Right lobe of liver (tissue), 6 donors: ENCODE results near the gene RHOJ. TPM values are rescaled to one million over a fixed set of nuclear protein-coding genes. Genes with fewer than 3 reads are reported as not detected.

Experiments used
- ATAC-seq, 4 donors: fragments of 200-7000 bp; cut with Tn5 transposase; one replicate each; pipeline ENCODE4 v1.9.1; 2020; ENCODE audit warnings: mild to moderate bottlenecking in 4 of 4, moderate library complexity in 4 of 4
- DNase-seq, 3 donors: peaks; one replicate each; pipeline ENCODE4 v3.0.0-alpha.2; 2020
- H3K27ac ChIP-seq, 3 donors: fragments of 200-600 bp; one replicate each; pipeline ENCODE4 v1.8.0; 2022
- H3K27me3 ChIP-seq, 2 donors: fragments of 200-600 bp; one replicate each; pipeline ENCODE4 v1.8.0; 2022
- H3K36me3 ChIP-seq, 4 donors: fragments of 200-600 bp; sonication (generic) in 1 of 4; one replicate each; pipeline versions ENCODE4 v1.5.1 to v1.8.0; 2017 to 2022; ENCODE audit warnings: control low read depth in 1 of 4
- H3K4me1 ChIP-seq, 4 donors: fragments of 200-600 bp; sonication (generic) in 1 of 4; one replicate each; pipeline versions ENCODE4 v1.5.1 to v1.8.0; 2017 to 2022; ENCODE audit warnings: control low read depth in 1 of 4
- H3K4me3 ChIP-seq, 3 donors: fragments of 200-600 bp; one replicate each; pipeline ENCODE4 v1.8.0; 2022
- H3K9me3 ChIP-seq, 4 donors: fragments of 200-600 bp; sonication (generic) in 1 of 4; one replicate each; pipeline versions ENCODE4 v1.5.1 to v1.8.0; 2017 to 2022; ENCODE audit warnings: control low read depth in 1 of 4
- POLR2A ChIP-seq: fragments of 450-650 bp; IDR thresholded peaks from one replicate; pipeline ENCODE4 v1.6.1; 2017; ENCODE audit warnings: antibody characterized with exemption, mild to moderate bottlenecking
- WGBS: methylation state at CpG from one replicate; pipeline ENCODE4 v1.1.6; 2018; ENCODE audit warnings: low coverage, low lambda C conversion rate; ENCODE audit not compliant: insufficient coverage; ENCODE audit errors: missing lambda C conversion rate; 5-methylcytosine and 5-hydroxymethylcytosine counted together
- intact Hi-C, 2 donors: fragments of 100-400 bp; cut with DNase I; formaldehyde crosslinking; loops; one replicate each; pipeline versions ENCODE4 v1.11.2 to v1.14.1; 2022
- total RNA-seq, 6 experiments: library from RNA; depleted of rRNA in 2 of 6; stranded (reverse); fragments of >200 nt in 2 of 6; fragmentation: NEBNext Ultra II Directional in 3 of 6; extraction: Animal tissue kit (Norgen Biotek cat#: 25700) in 3 of 6; gene quantifications; one replicate each; pipeline versions ENCODE4 v1.1.0 to v1.2.4, GENCODE V29; 2016 to 2023
- TF ChIP-seq, protein P1 (sequence below), 4 donors: fragments of 200-600 bp in 3 of 4; fragments of 450-650 bp in 1 of 4; IDR thresholded peaks; one replicate each; pipeline versions ENCODE4 v1.5.1 to v1.8.0; 2016 to 2022; ENCODE audit warnings: antibody characterized with exemption in 4 of 4, mild to moderate bottlenecking in 2 of 4
- donor health status: DM: no; HTN: yes; CAD: no.
- donor health status: DM: no; HTN: no; CAD: no.
- donor health status: DM: no; HTN: no; CAD: no.
- donor health status: DM: no; HTN: yes; CAD: no.
- donor health status: DM: no; HTN: yes; CAD: no.

Gene RHOJ
- total RNA-seq, 6 experiments from 2014 or later: 1.7 to 6.0 (median 2.9) TPM

DNA sequence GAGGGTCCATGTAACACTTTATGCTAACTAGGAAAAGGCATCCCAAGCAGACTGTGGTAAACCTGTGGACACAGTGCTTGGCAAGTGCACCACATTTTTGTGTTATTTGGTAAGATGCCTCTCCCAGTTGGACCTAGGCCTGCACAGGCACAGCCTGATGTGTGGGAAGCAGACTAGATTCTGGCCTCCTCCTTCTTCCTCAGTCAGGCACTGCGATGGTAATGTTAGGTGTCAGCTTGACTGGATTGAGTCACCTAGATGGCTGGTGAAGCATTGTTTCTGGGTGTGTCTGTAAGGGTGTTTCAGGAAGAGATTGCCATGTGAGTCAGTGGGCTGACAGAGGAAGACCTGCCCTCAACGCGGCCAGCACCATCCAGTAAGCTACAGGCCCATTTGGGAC, 25.3 kb upstream of the RHOJ start:
- TF ChIP-seq, protein P1, sequence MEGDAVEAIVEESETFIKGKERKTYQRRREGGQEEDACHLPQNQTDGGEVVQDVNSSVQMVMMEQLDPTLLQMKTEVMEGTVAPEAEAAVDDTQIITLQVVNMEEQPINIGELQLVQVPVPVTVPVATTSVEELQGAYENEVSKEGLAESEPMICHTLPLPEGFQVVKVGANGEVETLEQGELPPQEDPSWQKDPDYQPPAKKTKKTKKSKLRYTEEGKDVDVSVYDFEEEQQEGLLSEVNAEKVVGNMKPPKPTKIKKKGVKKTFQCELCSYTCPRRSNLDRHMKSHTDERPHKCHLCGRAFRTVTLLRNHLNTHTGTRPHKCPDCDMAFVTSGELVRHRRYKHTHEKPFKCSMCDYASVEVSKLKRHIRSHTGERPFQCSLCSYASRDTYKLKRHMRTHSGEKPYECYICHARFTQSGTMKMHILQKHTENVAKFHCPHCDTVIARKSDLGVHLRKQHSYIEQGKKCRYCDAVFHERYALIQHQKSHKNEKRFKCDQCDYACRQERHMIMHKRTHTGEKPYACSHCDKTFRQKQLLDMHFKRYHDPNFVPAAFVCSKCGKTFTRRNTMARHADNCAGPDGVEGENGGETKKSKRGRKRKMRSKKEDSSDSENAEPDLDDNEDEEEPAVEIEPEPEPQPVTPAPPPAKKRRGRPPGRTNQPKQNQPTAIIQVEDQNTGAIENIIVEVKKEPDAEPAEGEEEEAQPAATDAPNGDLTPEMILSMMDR (IDR thresholded peaks at IDR 0.05): no peak
- no peak for TF ChIP-seq POLR2A
- H3K27ac ChIP-seq: no peak overlapping the region
- H3K4me3 ChIP-seq: no peak overlapping the region
- 92% methylated on average over 2 of the region's 3 CpGs for WGBS
- no peaks in the 10 kb centered on the region for H3K4me1 ChIP-seq
- intact Hi-C loops: loop anchor here in 1 of 2 donors (10.0 kb wide), 1 partner anchor 96 kb away; no protein-coding TSS in a partner anchor
- H3K27me3 ChIP-seq: no peaks in the 10 kb centered on the region
- ATAC-seq (no peak), DNase-seq (no peak)
- no peaks in the 10 kb centered on the region for H3K9me3 ChIP-seq
- no peaks in the 10 kb centered on the region for H3K36me3 ChIP-seq

DNA sequence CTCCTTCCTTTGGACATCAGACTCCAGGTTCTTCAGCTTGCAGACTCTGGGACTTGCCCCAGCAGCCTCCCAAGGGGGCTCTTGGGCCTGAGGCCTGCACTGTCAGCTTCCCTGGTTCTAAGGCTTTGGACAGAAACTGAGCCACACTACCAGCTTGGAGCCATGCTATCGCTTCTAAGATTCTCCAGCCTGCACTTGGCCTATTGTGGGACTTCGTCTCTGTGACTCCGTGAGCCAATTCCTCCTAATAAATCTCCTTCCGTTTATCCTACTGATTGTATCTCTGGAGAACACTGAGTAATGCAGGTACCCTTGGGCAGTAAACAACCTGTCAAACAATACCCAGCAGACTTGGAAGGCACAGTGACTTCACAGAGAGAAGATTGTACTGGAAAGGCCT, 24.9 kb upstream of the RHOJ start:
- intact Hi-C loops: loop anchor here in 1 of 2 donors (10.0 kb wide), 1 partner anchor 95 kb away; no protein-coding TSS in a partner anchor
- H3K4me1 ChIP-seq: no peaks in the 10 kb centered on the region
- TF ChIP-seq, protein P1 (IDR thresholded peaks at IDR 0.05): no peak
- TF ChIP-seq POLR2A: no peak
- WGBS: 68% methylated on average over 4 of the region's 4 CpGs
- H3K27ac ChIP-seq: no peak overlapping the region
- no peaks in the 10 kb centered on the region for H3K36me3 ChIP-seq
- no peak overlapping the region for H3K4me3 ChIP-seq
- no peaks in the 10 kb centered on the region for H3K9me3 ChIP-seq
- H3K27me3 ChIP-seq: no peaks in the 10 kb centered on the region
- no peak for ATAC-seq
- no peak for DNase-seq

DNA sequence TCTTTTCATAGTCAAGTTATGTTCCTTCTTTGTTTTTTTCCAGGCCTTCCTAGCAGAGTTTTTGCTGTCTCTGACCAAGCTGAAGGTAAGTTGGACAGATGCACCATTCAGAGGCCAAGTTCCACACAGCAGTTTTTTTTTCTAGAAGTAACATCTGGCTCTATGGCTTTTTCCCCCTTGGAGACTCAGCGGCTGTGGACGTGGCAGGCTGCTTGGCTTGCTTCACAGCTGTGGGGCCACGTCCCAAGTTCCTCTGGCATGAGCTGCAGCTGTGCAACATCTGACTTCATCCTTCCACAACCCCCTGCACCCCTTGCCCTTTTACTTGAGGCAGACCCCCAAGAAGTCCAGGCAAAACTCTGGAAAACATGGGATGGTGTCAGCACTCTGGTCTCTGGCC, 24.2 kb upstream of the RHOJ start:
- WGBS: 71% methylated on average over 3 of the region's 3 CpGs
- Histone ChIP-seq H3K4me1 (no peaks in the 10 kb centered on the region), H3K9me3 (no peaks in the 10 kb centered on the region), H3K36me3 (no peaks in the 10 kb centered on the region), H3K4me3 (no peak overlapping the region), H3K27ac (no peak overlapping the region), H3K27me3 (no peaks in the 10 kb centered on the region)
- intact Hi-C loops: no loop called here
- TF ChIP-seq, protein P1 (IDR thresholded peaks at IDR 0.05): no peak
- no peak for TF ChIP-seq POLR2A
- ATAC-seq (no peak), DNase-seq (no peak)

DNA sequence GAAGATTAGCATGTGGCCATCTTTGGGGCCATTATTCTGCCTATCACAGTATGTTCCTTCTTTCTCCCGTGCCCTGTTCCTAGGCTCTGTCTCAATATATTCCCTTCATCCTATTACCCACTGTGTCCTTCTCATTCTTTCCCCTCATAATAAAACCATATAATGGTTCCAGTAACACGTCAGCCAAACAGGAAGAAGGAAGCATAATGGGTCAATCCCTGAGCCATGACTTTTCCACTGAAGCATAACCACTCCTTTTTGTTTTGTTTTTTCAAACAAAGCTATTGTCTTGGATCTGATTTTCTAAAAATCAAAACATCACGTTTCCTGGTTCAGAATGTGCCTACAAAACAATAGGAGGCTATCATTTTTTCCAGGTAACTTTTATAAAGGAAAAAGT, 21.3 kb upstream of the RHOJ start:
- Histone ChIP-seq H3K27ac (no peak overlapping the region), H3K9me3 (no peaks in the 10 kb centered on the region), H3K4me3 (no peak overlapping the region), H3K36me3 (no peaks in the 10 kb centered on the region), H3K27me3 (no peaks in the 10 kb centered on the region), H3K4me1 (no peaks in the 10 kb centered on the region)
- ATAC-seq (peak in 1 of 4 donors; percentile 39), DNase-seq (no peak)
- TF ChIP-seq, protein P1 (IDR thresholded peaks at IDR 0.05): no peak
- TF ChIP-seq POLR2A: no peak
- 35% methylated on average over 3 of the region's 3 CpGs for WGBS
- intact Hi-C loops: no loop called here

DNA sequence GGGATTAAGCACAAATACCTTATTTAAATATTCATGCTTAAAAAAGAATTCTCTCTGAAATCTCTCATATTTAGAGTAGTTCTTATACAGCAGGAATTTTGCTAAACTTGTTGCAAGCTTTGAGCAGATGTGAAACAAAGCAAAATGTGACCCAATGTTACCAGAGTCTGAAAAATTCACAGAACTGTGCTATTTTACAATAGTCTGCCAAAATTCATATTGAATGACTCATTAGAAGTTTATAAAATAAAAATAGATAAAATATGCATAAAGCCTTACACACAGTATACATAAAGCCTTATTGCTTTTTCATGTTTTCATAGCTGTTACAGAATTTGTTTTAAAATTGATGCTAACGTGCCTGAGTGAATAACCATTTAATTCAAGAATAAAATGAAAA, 17.8 kb upstream of the RHOJ start:
- WGBS: 32% methylated on average over 1 of the region's 1 CpG
- DNase-seq: no peak
- Histone ChIP-seq H3K4me3 (no peak overlapping the region), H3K36me3 (no peaks in the 10 kb centered on the region), H3K27ac (no peak overlapping the region), H3K9me3 (no peaks in the 10 kb centered on the region), H3K27me3 (no peaks in the 10 kb centered on the region), H3K4me1 (no peaks in the 10 kb centered on the region)
- TF ChIP-seq, protein P1 (IDR thresholded peaks at IDR 0.05): no peak
- TF ChIP-seq POLR2A: no peak
- no peak for ATAC-seq
- intact Hi-C loops: no loop called here
